Stimulated activated CD4-positive, alpha-beta T cell treated with anti-CD3 and anti-CD28 coated beads, Interleukin-4, amount 100 ng/mL, for 48 hours (primary cell): ENCODE data around the gene JAG1.

Experiments used
- DNase-seq, 2 donors: peaks; one replicate each; pipeline ENCODE4 v3.0.0-alpha.2; 2020; ENCODE audit warnings: low read depth in 2 of 2

The JAG1 gene

GRCh38 chr20:10673842-10674683 lies at the start of gene JAG1:
JAG1 (minus strand) TSS chr20:10673999; CDS start chr20:10673530, 469 bp downstream.
- DNase-seq = peak; percentile 56 to 59

- DNase-seq = no peak
These were observed 48.2 kb upstream of the JAG1 start for GRCh38 chr20:10721976-10722375.

DNA sequence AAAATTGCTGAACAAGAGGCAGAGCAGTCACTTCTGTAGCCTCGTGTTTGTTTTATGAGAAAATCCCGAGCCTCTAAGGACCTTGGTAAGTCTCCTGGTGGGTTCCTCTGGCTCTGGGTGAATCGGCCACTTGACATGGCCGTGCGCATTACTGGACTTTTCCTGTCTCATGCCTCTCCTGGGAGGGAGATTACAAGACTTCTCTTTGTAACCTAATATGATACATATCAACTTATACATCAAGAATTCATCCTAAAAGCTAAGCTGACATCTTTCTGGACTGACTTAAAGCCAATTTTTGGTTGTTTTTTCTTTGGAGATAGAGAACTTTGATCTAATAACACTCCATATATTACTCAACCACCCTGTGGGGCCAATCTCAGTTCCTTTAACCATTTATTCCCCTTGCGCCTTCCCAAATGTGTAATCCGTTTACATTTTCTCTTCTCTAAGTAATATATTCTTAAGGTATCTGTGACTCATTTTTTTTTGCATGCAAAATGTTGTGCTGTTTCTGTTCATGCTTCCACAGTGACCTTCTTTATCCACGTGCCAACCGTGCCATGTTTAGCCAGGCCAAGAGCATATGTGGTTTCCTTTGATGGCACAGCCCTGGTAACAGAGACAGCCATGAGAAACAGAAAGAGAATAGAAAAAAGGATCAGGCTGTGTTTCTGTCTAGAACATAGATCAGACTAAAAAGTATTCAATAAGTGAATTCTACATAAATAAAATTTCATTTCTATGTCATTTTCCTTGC lies 47.5 kb upstream of the JAG1 start:
- DNase-seq = no peak

DNA sequence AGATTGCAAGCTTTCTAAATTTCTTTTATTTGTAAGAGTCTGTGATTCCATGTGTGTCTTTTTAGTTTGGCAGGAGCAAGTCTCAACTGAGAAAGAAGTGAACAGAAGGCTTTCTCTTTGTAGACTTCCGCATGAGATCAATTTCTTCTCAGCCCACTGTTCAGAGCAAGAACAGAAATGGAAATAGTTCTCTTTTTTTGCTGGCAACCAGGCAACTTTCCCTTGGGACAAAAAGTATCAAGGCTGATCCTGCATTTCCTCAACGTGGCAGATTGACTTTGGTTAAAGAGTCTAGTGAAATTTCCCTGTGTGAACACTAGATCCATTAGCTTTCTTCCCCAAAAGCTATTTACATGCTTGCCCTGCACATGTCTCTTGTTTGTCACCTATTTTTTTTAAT lies 46.8 kb upstream of the JAG1 start:
- DNase-seq = no peak

DNA sequence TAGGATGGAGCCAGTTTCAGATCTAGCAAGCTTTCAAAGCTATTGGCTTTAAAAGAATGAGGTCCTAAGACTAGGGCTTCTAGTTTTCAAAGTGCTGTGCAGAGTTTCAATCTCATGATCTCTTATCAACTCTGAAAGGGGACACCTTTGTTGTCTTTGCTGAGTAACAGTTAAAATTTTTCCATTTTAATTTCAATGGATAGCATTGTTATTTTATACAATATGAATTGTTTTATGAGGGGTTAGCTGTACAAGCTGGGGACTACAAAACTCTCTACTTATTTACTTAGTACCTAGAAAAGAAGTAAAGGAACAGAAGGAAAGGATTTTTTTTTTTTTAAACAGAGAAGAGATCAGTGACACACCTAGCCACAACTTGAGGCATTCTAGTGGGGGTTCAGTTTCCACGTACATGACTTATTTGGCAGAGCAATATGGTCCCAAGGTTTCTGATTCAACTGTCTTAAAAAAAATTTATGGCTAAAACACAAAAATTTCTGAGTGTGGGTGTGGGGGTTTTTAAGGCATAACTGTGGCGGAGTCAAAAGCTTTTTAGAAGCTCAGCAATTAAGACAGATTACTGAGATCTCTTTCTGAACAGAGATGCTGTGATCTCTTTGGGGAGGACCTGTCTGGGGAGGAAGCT lies 46.1 kb upstream of the JAG1 start:
- DNase-seq = no peak

- DNase-seq = no peak
These were observed 44.9 kb upstream of the JAG1 start for GRCh38 chr20:10718661-10719060.

- DNase-seq = no peak
These were observed 43.1 kb upstream of the JAG1 start for GRCh38 chr20:10716855-10717254.

DNA sequence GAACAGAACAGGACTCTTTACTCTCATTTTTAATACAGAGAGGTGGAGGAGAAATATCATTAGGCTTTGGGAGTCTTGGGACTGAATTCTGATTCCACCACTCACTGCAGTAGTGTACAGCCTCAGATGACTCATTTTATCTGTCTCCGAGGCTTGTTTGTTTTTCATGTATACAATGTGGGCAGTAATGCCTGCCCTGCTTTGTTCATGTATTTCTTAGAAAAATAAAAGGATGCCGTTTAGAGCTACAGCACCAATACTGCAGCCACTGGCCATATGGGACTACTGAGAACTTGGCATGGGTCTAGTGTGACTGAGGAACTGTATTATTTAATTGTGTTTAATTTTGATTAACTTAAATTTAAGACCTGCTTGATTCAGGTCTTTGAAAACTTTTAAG lies 41.2 kb upstream of the JAG1 start:
- no peak for DNase-seq

DNA sequence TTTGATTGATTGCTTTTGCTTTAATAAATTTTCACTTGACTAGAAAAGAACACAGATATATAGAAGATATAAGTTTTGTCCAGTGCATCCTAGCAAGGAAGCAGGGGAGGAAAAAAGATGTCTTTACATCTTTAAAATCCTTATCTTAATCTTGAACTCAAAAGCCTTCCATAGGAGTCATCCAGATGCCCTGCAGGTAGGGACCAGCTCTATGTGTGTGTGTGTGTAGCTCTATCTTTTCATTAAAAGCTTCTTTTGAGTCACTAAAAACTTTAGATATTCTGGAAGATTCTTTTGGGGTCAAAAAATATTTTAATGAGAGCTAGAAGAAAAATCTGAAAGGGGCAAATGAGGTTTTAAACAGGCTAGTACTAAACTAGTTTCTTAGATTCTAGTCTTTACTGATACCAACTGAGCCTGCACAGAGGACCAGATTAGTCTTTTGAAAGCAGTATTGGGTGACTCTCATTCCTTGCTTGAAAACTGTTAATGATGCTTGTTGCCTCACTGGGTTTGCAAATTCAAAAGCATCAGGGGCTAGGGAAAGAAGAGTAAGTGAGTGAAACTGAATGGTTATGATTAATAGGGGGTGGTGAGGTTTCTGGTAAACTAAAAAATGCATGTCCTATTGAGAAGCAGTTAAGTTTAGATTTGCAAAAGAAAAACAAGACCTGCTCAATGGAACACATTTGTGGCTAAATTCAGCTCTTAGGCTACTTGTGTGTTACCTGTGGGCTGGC lies 40.6 kb upstream of the JAG1 start:
- DNase-seq = no peak

DNA sequence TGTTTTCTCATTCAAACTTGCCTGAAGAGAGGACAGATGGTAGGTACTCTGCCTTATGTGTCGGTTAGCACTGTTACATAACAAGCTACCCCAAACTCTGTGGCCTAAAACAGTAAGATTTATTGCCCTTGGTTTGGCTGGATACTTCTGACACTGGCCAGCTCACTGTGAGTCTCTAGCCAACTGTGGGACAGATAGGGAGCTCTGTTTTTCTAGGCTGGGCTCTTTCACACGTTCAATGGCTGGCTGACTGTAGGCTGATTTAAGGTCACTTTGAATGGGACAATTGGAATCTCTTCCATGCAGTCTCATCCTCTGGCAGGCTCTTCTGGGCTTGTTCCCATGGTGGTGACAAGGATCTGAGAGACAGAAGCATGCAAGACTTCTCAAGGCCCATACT lies 39.4 kb upstream of the JAG1 start:
- no peak for DNase-seq

DNA sequence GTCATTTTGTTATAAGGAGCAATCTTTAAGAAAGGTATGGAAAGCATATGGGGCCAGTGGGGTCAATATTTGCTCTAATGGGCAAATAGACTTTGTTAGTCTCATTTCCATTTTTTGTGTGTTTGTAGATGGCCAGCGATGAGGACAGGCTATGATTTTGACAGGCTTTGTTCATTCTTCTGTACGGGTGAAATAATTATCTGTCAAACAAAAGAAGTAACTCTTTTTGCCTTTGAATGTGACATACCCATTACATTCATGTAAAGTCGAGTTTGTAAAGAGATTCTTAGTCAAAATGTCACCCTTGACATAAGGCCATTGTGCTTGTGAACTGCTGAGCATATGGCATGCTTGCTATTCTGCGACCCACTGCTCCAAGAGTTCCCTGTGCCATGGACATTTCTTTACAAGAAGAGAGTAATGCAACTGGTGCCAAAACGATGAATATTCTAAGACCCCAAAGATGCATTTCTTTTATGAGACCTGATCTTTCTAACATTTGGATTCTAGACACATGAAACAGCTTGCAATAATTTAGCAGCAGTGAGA lies 38.2 kb upstream of the JAG1 start:
- DNase-seq = no peak

- no peak for DNase-seq
These were observed 37.4 kb upstream of the JAG1 start for GRCh38 chr20:10710991-10711775.

- no peak for DNase-seq
These were observed 36.1 kb upstream of the JAG1 start for GRCh38 chr20:10709916-10710315.

- DNase-seq = no peak
These were observed 34.8 kb upstream of the JAG1 start for GRCh38 chr20:10708351-10709185.

- no peak for DNase-seq
These were observed 34.0 kb upstream of the JAG1 start for GRCh38 chr20:10707791-10708190.

- DNase-seq = no peak
These were observed 33.3 kb upstream of the JAG1 start for GRCh38 chr20:10707068-10707467.

DNA sequence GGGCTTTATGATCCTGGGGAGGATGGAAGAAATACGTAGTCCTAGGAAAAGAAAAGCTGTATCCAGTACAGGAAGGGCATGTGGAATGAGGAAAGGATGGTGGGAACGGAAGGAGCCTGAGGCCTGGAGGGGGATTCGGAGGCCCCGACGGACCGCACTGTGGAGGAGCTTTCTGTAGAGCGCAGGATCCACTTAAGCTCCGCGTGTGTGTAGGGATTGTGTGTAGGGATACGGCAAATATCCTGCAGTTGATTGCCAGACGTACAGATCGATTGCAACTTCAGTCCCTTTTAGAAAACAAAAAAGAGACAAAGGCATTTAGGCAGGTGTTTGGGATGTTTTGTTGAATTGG lies 32.6 kb upstream of the JAG1 start:
- DNase-seq = no peak

DNA sequence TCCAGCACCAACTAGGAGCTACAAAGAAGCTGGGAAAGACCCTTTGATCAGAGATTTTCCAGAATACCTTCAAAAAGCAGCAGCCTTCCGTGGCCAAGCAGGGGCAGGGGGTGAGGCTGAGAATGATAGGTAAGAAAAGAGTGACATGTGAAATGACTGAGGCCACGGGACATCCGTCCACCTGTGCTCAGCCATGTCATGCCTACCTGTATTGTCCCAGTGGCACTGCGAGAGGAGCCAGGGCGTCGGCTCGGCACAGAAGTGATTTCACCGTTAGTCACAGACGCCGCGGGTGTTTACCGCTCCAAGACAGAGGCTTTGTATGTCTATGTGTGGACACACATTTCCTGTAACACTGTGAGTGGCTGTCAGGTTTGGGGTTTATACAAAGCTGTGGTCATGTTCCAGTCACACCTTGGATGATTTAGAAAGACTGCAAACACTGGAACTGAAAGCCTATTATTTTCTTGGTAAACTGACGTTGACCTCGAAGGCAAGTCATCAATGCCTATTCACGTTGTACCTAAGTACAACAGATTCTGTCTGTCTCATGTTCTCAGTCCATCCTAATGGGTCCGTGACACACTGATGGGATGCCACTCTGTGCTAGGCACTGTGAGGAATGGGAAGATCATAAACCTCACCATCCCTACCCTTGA lies 32.1 kb upstream of the JAG1 start:
- no peak for DNase-seq

GRCh38 chr20:10701607-10702006 lies 27.8 kb upstream of the JAG1 start:
- DNase-seq = no peak
